ENCODE measurements around the gene ZNF780B.

ZNF780B gene

GRCh38 chr19:39987596-39987995 lies 68.4 kb downstream of the ZNF780B start:
- peaks cover 5 to 7% of the 10 kb centered on the region in 2 donors for H3K36me3 ChIP-seq (ENCODE audit: control insufficient read depth in 1 of 2, insufficient read depth in 2 of 2, low read length in 2 of 2)
- H3K4me1 ChIP-seq (ENCODE audit: control insufficient read depth in 1 of 2, insufficient read depth in 2 of 2, low read length in 2 of 2) = no peaks in the 10 kb centered on the region
- peaks cover 6 to 19% of the 10 kb centered on the region in 2 donors for H3K9me3 ChIP-seq (ENCODE audit: control insufficient read depth in 1 of 2, low read length in 2 of 2)
- no peak overlapping the region for H3K4me3 ChIP-seq (ENCODE audit: low read depth in 1 of 2, low read length in 2 of 2)
- no peak overlapping the region for H3K9ac ChIP-seq (ENCODE audit: low read depth in 1 of 2, low read length in 2 of 2)
- H3K27ac ChIP-seq (ENCODE audit: low read depth, low read length) = no peak overlapping the region
- no peaks in the 10 kb centered on the region for H3K27me3 ChIP-seq (ENCODE audit: control insufficient read depth in 1 of 2, insufficient read depth in 2 of 2, low read length in 2 of 2)

GRCh38 chr19:39987167-39987566 lies 68.9 kb downstream of the ZNF780B start:
- no peak overlapping the region for H3K4me3 ChIP-seq (ENCODE audit: low read depth in 1 of 2, low read length in 2 of 2)
- H3K4me1 ChIP-seq (ENCODE audit: control insufficient read depth in 1 of 2, insufficient read depth in 2 of 2, low read length in 2 of 2) = no peaks in the 10 kb centered on the region
- peaks cover 6 to 19% of the 10 kb centered on the region in 2 donors for H3K9me3 ChIP-seq (ENCODE audit: control insufficient read depth in 1 of 2, low read length in 2 of 2)
- peaks cover 5 to 11% of the 10 kb centered on the region in 2 donors for H3K36me3 ChIP-seq (ENCODE audit: control insufficient read depth in 1 of 2, insufficient read depth in 2 of 2, low read length in 2 of 2)
- no peaks in the 10 kb centered on the region for H3K27me3 ChIP-seq (ENCODE audit: control insufficient read depth in 1 of 2, insufficient read depth in 2 of 2, low read length in 2 of 2)
- no peak overlapping the region for H3K9ac ChIP-seq (ENCODE audit: low read depth in 1 of 2, low read length in 2 of 2)
- H3K27ac ChIP-seq (ENCODE audit: low read depth, low read length) = no peak overlapping the region

- Histone ChIP-seq H3K27me3 (ENCODE audit: control insufficient read depth in 1 of 2, insufficient read depth in 2 of 2, low read length in 2 of 2) (no peaks in the 10 kb centered on the region), H3K4me1 (ENCODE audit: control insufficient read depth in 1 of 2, insufficient read depth in 2 of 2, low read length in 2 of 2) (no peaks in the 10 kb centered on the region), H3K9ac (ENCODE audit: low read depth in 1 of 2, low read length in 2 of 2) (no peak overlapping the region), H3K27ac (ENCODE audit: low read depth, low read length) (no peak overlapping the region), H3K4me3 (ENCODE audit: low read depth in 1 of 2, low read length in 2 of 2) (no peak overlapping the region), H3K9me3 (ENCODE audit: control insufficient read depth in 1 of 2, low read length in 2 of 2) (peaks cover 6 to 19% of the 10 kb centered on the region in 2 donors), H3K36me3 (ENCODE audit: control insufficient read depth in 1 of 2, insufficient read depth in 2 of 2, low read length in 2 of 2) (peaks cover 5 to 15% of the 10 kb centered on the region in 2 donors)
Measured at GRCh38 chr19:39986643-39987042, 69.4 kb downstream of the ZNF780B start.

- no peaks in the 10 kb centered on the region for H3K4me1 ChIP-seq (ENCODE audit: control insufficient read depth in 1 of 2, insufficient read depth in 2 of 2, low read length in 2 of 2)
- H3K4me3 ChIP-seq (ENCODE audit: low read depth in 1 of 2, low read length in 2 of 2) = no peak overlapping the region
- H3K36me3 ChIP-seq (ENCODE audit: control insufficient read depth in 1 of 2, insufficient read depth in 2 of 2, low read length in 2 of 2) = peaks cover 9 to 43% of the 10 kb centered on the region in 2 donors
- H3K9me3 ChIP-seq (ENCODE audit: control insufficient read depth in 1 of 2, low read length in 2 of 2) = peaks cover 6 to 19% of the 10 kb centered on the region in 2 donors
- H3K27me3 ChIP-seq (ENCODE audit: control insufficient read depth in 1 of 2, insufficient read depth in 2 of 2, low read length in 2 of 2) = no peaks in the 10 kb centered on the region
- no peak overlapping the region for H3K27ac ChIP-seq (ENCODE audit: low read depth, low read length)
- H3K9ac ChIP-seq (ENCODE audit: low read depth in 1 of 2, low read length in 2 of 2) = no peak overlapping the region
Measured at GRCh38 chr19:39983695-39984300, 72.2 kb downstream of the ZNF780B start.

GRCh38 chr19:39982883-39983282 lies 73.1 kb downstream of the ZNF780B start:
- H3K27me3 ChIP-seq (ENCODE audit: control insufficient read depth in 1 of 2, insufficient read depth in 2 of 2, low read length in 2 of 2) = no peaks in the 10 kb centered on the region
- H3K4me1 ChIP-seq (ENCODE audit: control insufficient read depth in 1 of 2, insufficient read depth in 2 of 2, low read length in 2 of 2) = no peaks in the 10 kb centered on the region
- H3K9me3 ChIP-seq (ENCODE audit: control insufficient read depth in 1 of 2, low read length in 2 of 2) = peaks cover 6 to 19% of the 10 kb centered on the region in 2 donors
- no peak overlapping the region for H3K27ac ChIP-seq (ENCODE audit: low read depth, low read length)
- H3K4me3 ChIP-seq (ENCODE audit: low read depth in 1 of 2, low read length in 2 of 2) = no peak overlapping the region
- H3K9ac ChIP-seq (ENCODE audit: low read depth in 1 of 2, low read length in 2 of 2) = no peak overlapping the region
- peaks cover 17 to 51% of the 10 kb centered on the region in 2 donors for H3K36me3 ChIP-seq (ENCODE audit: control insufficient read depth in 1 of 2, insufficient read depth in 2 of 2, low read length in 2 of 2)

Measured in duodenal mucosa (tissue), 2 donors.